Urothelium cell line (cell line): Measurements from ENCODE around the gene HIVEP2.

Experiments used
- DNase-seq: peaks from one replicate; pipeline ENCODE4 v3.0.0; 2011; ENCODE audit warnings: low spot score, mixed read lengths
- FAIRE-seq: peaks from 2 replicates; lab custom pipeline; 2011; peaks lifted over from hg19 to GRCh38; lab: Jason Lieb, UNC

HIVEP2 gene

DNA sequence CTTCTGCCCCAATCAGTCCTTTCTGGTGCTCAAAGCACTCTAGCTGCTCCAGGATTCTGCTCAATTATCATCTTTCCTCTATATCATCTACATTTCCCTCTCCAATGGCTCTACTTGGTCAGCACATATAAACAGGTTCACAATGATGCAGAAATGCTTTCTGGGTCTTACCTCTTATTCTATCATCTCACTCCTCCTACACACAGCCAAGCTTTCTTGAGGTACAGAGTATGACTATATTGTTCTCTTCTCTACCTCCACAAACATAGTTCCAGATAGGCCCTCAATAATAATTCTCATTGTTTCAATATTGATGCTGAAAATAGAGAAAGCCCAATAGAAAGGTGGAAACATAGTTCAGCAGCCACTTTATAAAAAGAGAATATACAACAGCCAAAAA is 48.2 kb downstream of the HIVEP2 start:
- FAIRE-seq: no peak
- DNase-seq: no peak

DNA sequence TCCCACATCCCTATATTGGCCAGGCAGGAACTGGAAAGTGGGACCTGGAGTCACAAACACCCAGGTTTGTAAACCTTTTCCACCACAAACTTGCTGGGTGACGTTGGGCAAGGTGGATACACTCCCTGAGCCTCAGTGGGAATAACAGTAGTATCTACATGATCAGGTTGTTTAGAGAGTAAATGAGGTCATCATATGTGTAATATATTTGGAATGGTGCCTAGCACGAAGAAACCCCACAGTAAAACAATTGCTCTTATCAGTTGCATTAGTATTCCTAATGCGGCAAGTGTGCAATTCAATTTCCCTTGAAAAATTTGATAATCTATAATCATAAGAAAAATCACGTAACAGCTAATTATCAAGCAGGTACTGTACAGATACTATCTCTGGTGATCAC is 51.9 kb downstream of the HIVEP2 start:
- no peak for FAIRE-seq

DNA sequence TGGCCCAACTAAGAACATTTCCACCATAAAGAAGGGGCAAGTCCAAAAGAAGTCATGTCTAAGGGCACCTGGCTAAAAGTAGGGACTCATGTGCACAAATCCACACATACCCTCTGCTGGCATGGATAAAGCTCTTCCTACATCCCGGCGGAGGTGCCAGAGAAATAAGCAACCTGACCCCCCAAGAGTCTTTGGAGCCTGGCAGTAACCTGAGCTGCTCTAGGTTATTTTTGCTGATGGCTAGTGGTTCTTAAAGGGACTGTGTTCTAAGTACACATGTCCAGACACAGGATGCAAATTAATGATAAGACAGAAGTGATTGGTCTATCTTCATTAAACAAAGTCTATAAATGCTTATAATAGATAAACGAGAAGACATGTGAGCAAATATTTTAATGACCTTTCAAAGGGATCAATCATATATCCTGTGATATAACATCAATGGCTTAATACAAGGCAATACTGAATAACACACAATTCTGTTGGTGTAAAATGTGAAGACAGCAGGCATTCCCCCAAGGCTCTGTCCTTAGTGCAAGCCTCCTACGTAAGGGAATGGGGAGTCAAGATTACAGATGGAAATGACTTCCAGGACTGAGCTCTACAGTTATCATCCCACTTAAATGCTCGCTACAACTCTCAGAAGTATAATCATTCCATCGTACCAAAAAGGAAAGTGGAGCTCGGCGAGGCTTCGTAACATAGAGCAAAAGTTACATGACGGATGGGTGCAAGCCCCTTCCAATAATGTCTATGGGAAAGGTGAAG is 52.5 kb downstream of the HIVEP2 start:
- FAIRE-seq (no peak), DNase-seq (no peak)

More for the DNA sequence above, 51.9 kb downstream of the HIVEP2 start:
- DNase-seq: no peak

DNA sequence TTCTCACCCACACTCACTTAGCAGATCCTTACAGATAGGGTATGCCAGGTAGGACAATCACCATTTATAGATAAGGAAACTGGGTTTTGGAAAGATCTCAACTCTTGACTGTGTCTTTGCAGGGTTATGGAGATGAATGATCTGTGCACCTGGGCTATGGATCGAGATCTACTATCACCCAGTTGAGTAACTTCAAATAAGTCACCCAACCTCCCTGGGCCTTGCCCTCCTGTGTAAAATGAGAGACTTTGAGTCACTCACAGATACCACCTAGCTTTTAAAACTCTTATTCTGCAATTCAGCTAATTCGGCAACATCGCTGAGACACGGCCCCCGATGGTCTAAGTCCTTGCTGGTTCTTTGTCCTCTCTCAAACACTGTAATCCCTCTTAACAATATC is 53.5 kb downstream of the HIVEP2 start:
- no peak for DNase-seq

DNA sequence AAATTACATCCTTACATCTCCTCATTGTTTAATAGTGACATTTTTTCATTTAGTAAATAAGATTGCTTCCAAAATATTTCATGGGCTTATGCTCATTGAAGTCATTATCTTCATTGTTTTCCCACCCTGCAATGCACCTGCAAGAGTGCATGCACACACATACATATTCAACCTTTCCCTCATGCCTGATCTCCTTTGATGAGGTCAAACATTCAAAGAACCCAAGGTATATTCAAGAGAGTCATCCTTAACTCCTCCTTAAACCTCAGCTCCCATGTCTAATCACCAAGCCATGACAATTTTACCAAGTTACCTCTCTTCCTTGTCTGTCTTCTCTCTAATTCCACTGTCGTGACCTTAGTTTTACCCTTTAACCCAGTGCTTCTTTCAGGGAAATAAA is 56.5 kb downstream of the HIVEP2 start:
- no peak for FAIRE-seq

More for the DNA sequence above, 53.5 kb downstream of the HIVEP2 start:
- no peak for FAIRE-seq

DNA sequence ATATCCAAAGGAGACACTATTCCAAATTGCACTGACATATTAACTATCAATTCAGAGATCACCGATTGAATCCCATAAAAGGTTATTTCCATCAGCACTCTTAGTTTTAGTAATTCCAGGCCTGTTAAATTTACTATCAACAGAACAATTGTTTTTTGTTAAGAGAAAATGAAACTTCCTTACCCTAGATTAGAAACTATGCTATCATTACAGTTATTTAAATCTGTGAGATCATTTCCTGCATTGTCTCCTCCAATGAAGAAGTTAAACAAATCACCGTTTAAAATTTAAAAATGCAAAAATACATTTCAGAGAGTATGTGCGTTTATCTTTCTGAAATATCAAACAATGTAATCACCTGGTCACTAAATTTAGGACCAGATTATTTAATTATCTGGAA is 57.5 kb downstream of the HIVEP2 start:
- FAIRE-seq: no peak
- no peak for DNase-seq

More for the DNA sequence above, 56.5 kb downstream of the HIVEP2 start:
- DNase-seq: no peak

DNA sequence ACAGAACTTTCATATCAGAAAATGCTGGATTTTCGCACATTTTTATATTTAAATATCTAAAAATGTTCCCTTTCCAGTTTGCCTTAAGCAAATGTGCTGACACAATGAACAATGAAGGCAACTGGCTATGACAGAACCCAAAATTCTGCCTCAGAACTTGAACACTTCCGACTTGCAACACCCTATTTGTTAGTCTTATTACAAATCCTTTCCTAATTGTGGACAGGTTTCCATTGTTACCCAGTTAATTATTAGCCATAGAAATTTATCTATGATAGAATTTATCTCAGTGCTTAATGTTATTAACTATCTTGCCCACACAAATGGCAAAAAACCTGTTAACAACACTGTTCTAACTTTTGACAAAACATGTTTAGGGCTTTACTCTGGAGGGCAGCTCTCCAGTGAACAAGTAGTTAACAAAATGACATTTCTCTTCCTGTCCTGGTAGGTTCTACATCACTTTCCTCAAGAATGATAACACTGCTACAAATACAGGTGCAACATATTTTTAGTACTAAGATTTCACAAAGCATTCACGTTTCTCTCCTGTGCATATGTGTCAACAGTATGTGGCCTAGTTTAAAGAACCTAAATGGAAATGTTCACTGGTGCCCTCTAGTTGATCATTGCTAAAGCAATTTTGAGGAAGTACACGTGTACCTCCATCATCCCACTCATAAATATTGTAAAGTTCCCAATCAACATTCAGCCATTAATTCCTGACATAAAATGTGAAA is 58.4 kb downstream of the HIVEP2 start:
- FAIRE-seq (no peak), DNase-seq (no peak)

DNA sequence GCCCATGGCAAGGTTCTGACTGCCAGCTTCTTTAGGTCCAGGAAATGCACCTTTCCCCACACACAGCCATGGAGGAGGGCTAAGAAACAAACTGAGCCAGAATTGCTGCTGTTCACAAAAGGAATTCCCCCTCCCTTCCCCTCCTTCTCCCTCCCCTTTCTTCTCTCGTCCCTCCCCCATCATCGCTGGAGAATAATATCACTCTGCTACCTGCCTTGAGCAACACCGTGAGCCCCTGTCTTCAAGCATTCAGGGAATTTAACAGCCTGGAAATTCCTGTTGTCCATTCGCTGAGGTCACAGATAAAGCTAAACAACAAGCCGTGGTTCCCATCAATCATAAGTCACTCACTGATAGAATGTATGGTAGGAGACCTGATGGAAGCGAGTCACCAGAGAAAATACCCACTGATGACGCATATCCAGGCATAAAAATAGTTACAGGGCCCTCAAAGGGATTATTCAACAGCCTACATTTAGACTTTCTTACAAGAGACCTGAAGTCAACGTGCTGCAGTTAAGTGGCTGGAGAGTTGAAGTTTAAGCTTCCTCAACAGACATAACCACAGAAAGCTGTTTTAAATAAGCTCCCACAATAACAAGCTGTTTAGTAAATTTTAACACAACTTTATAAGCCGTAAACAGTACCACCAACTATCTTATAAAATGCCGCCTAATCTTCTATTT is 59.7 kb downstream of the HIVEP2 start:
- FAIRE-seq: peak; percentile 83
- peak; percentile 79 for DNase-seq

DNA sequence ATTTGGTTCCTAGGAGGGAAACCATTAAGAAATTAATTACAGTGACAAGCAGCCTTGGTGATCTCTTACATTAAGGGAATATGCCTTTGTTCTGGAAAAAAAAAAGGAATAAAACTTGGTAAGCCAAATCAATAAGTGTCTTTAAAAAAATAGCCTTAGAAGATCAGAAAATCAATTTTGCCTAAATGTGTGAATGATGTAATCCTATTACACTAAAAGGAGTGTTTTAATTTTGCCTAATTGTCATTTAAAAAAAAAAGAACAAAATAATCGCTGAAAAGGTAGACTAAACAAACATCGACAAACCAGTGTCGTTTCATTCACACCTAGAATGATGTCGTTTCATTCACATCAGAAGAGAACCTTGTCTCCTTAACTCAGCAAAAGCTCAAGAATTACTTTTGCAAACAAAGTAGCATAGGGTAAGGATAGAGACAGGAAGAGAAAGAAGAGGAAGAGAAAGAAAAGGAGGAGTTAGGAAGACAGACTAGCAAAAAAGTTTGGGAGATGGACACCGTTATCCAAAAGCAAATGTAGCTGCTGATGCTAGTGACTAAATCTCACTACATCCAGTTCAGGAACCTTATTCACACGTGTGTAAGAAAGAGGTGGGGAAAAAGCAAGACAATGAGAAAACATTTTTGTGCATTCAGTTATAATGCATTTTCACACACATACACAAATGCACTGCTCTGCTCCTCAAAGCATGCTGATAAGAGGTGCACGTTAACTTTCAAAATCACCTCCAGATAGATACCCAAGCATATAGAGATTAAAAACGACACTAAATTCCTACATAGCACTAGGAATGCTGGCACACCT is 60.6 kb downstream of the HIVEP2 start:
- no peak for DNase-seq

DNA sequence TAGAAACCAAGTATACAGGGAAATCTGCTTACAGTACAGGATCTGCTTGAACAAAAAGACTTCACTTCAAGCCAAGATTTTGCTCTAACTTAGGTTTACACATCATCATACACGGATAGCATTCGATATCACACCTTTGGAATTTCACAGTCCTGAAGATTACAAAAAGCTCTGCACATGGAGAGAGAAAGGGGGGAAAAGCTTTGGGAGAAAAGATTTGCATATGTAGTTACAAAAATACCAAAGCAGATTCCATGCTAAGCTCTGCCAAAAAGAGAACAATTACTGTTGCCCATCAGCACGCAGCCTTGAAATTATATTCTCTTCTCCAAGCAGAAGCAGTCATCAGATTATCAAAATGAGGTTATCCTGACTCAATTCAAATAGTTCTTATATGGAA is 62.0 kb downstream of the HIVEP2 start:
- DNase-seq (no peak), FAIRE-seq (no peak)

More for the DNA sequence above, 60.6 kb downstream of the HIVEP2 start:
- FAIRE-seq: no peak

DNA sequence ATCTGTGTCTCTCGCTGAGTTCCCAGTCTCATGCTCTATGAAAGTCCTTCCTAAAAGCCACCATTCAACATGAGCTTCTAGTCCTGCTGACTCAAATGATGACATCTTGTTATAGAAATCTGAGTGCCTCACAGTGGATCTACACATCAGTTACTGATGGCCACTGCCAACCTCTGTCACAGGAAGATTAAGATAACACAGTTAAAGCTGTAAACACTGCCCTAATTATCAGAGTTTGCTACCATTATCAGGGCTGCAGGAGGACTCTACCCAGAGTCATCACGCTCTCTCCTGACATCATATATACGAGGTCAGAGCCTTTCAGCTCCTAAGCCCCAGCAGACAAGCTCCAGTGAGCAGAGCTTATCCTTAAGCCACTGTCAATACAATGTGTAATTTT is 63.2 kb downstream of the HIVEP2 start:
- FAIRE-seq: no peak
- DNase-seq: no peak

DNA sequence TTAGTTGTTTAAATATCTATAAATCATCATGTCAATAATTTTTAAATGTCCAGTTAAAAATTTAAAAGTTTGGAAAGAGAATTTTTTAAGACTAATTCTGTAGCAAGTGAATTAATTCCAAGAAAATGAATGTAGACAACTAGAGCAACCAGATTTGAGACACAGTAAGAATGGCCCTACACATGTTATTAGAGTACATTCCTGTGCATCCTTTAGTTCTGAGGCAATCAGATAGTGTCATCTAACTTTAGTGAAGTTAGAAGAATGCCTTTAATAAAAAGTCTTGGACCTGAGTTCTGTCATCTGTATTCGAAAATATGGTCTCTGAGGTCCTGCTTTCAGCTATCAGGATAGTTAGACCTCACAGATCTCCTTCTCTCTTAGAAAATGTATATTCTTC is 63.7 kb downstream of the HIVEP2 start:
- FAIRE-seq: no peak
- no peak for DNase-seq

DNA sequence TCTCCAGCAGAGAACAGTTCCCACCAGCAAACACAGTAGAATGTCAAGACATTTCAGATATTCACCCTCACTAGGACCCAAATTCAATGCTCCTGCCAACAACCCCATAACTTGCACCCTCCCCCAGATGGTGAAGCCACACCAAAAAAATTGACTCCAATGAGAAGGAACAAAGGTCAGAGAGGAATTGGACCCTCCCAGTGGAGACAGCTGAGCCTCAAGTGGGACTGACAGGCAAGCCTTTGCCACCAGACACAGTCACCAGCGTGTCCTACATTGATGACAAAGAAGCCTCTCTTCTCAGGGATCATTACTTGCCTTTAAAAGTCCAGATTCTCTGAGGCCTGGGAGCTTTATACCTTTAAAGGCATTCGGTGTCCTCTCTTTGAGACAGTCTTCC is 64.8 kb downstream of the HIVEP2 start:
- FAIRE-seq (no peak), DNase-seq (no peak)

DNA sequence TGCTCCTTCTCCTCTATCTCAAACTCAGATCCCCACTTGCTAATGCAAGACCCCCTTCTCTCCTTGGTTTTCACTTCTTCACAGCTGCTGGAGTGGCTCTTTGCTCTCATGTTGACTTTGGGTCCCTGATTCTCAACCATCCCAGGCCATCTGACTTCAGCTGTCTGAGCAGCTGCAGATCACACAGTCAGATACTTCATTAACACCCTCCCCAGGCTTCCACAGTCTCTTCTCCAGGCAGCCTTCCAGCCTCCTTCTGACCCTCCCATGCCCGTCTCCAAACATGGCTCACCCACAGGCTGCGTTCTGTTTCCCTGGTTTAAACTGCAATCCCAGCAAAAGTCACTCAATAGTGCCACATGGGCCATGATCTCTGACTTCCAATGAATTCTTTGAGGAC is 65.4 kb downstream of the HIVEP2 start:
- FAIRE-seq (no peak), DNase-seq (no peak)

DNA sequence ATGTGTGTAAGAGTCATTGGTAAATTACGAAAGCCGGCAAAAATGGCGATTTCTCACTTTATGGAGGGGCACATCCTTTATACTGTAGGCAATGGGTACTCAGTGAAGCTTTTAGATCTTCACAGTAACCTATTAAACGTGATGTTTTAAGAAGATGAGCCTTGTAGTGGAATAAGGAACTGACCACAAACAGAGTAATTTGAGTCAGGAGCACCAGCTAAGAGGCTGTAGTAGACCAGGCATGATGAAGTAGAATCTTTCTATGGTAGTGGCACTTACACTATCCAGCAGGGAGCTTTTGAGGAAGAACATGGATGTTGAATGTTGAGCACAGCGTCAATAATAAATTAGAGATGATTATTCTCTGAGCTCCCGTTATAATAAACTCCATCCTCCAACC is 65.9 kb downstream of the HIVEP2 start:
- no peak for DNase-seq
- no peak for FAIRE-seq

DNA sequence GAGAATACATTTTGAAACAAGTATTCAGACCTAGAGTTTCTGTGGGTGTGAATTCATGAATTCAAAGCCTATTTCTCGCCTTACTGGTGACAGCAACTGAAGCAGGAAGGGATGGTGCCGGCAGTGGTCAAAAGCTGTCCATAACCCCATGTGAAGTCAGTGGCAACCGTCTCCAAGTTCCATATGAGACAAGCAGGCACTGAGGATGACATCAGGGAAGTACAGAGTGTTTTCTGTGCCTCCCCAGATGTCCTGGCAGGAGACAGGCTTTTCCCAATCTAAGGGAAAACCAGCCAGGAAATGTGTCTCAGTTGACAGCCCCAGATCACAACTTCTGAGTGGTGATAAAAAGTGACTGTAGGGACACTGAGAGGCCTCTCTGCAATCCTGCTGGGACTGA is 66.6 kb downstream of the HIVEP2 start:
- FAIRE-seq: no peak
- no peak for DNase-seq

DNA sequence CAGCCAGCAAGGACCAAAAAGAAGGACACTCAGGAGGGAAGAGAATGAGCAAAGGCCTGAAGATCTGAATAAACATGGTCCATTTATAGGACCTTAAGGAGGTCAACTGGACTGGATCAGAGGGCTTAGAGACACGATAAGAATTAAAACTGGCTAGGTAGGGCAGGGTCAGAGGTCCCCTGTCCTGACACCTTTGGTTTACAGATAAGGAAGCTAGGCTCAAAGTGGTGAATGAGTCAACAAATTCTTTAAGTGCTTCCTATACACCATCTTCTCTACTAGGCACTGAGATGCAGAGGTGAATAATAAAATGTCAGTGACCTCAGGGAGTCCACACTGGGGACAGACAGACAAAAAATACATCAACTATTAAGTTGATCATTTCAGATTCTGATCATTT is 70.3 kb downstream of the HIVEP2 start:
- no peak for FAIRE-seq
- DNase-seq: no peak

DNA sequence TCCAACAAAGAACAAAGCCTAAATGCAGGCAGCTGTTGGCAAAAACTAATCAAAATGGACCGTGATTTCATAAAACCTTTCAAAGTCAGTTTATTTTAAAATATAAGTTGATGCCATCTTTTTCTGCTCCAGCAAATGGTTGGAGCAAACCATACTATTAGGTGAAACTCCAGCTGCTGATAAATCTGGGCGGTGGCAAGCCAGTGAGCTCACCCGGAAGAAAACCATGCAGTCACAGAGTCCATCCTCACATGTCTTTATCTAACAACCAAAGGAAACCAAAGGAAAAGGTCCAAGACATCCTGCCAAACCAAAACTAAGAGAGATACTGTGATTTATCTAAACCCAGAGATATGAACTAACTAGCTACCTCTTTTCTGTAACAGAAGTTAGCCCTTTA is 72.6 kb downstream of the HIVEP2 start:
- FAIRE-seq (no peak), DNase-seq (no peak)

DNA sequence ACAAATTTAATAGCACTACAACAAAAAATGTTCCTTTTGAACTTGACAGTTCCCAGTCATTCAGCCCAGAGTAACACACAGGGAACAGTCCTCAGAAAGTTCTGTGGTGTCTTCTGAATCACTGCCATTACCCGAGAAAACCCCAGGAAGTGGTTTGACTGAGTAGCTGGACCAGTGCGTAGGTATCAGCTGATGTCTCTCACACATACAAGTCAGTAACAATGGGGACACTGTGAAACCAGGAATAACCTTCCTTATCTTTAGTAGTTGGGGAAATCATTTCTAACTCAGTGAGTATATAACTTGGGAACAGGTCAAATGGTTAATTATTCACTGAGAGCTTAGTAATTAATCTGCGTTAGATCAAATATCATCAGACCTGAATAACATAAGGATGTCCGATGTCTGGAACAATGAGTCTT is 73.1 kb downstream of the HIVEP2 start:
- DNase-seq: peak; percentile 74
- peak; percentile 52 for FAIRE-seq

DNA sequence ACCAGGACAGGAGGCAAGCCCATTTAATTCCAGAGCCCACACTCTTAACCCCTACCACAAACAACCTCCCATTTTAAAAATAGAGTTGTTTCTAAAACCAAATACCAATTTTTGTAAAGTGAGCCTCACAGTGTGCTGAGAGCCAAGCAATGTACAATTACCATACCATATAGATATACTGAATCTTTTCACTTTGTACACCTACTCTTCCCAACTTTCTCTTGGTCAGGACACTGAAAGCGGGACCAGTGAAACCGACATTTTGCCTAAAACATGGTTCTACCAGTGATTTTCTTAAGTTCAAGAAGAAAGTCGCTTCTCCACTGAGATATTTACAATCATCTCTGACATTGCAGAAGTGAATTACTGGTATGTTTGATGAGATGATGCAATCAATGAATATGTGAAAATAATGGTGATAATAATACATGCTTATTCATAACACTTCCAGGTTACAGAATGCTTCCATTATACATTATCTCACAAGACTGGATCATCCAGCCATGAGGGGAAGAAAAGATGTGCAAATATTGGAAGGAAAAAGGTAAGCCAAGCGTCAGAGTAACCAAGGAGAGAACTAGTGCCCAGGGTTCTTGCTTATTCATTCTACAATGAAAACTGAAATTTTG is 74.1 kb downstream of the HIVEP2 start:
- FAIRE-seq: no peak

More for the DNA sequence above, 74.1 kb downstream of the HIVEP2 start:
- no peak for DNase-seq
